ENCODE data around the gene TXLNA.
A peak's percentile ranks its signal among the peaks of the same experiment; 100 is the strongest.

TXLNA gene

DNA sequence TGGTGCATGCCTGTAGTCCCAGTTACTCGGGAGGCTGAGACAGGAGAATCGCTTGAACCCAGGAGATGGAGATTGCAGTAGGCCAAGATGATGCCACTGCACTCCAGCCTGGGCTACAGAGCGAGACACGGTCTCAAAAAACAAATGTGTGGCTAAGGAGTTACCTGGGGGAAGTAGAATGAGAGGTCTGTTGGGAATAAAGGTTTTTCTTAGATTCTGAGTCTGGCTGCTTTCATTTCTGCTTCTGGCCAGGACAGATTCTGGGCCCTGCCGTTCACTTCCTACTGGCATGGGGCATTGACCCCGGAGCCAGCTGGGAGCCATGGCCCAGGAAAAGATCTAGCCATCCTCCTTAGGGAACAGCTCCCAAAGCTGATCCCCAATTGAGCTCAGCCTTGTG lies 29.0 kb downstream of the TXLNA start:
- DNase-seq: no peak

DNA sequence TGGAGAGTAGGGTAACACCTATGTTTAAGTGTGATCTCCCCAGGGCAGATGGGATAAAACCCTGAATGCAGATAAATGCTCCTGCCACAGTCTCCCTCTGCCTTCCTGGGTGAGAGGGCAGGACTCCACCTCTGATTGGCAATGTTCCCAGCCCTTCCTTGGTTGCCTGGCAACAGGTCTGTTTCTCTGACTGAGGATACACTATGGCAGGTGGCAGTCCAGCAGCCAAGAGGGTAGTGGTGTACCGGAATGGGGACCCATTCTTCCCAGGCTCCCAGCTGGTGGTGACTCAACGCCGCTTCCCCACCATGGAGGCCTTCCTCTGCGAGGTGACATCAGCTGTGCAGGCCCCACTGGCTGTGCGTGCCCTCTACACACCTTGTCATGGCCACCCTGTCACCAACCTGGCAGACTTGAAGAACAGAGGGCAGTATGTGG lies 29.4 kb downstream of the TXLNA start, which contains the start of gene DCDC2B:
Gene DCDC2B, plus strand, starts transcription at position 199 of the 438 bp plus-strand sequence. Its CDS starts 5 bp downstream, at position 204.
- no peak for DNase-seq

DNA sequence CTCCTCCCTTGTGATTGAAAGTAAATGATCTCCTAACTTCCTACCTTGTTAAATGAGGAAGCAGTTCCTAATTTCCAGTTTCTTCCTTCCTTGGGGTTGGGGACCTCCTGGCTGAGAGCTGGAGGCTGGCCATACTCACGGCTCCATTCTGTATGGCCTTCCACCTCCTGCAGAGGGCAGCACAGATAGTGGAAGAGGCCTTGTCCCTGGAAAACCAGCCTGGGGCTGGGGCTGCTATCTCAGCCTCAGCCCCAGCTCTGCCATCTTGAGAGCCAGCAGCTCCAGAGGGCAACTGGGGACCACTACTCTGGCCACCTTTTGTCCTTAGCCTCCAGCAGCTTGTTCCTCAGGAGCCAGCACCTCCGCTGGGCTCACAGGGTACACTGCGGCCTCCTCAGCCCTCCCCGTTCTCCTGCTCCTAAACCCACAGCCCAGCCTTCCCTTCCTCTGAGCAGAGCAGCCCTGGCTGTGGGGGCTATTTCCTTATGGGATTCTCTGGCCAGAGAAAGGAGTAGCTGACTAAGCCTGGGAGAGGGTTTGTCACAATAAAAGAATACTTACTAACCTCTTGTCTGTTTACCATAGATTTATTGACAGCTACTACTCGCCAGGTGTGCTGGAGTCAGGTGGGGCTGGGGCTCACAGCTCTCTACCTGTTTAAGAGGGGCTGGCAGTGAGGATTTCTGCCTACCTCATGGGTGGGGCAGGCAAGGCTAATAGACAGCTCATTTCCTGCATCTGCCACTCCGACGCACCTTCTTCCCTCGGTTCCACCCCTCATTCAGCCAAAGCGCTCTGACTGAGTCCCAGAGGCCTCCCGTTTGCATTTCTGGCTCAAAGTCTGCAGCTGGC lies 36.4 kb downstream of the TXLNA start:
- DNase-seq: peak; percentile 52

DNA sequence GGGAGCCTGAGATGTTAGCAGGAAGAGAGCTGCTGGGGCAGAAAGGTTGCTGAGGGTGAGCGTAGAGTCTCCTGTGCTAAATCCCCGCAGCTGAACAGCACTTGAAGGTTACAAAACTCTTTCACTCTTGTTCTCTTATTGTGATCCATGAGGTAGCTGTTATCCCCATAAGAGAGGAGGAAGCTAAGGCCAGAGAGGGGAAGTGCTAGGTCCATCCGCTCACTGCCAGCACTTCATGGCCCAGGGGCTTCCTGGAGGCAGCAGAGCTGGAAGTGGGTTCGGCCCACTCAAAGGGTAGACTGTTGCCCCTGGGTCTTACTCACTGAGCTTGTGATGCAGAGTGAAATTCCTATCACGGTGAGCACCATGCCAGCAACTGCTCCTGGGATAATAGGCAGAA lies 37.1 kb downstream of the TXLNA start:
- no peak for DNase-seq

DNA sequence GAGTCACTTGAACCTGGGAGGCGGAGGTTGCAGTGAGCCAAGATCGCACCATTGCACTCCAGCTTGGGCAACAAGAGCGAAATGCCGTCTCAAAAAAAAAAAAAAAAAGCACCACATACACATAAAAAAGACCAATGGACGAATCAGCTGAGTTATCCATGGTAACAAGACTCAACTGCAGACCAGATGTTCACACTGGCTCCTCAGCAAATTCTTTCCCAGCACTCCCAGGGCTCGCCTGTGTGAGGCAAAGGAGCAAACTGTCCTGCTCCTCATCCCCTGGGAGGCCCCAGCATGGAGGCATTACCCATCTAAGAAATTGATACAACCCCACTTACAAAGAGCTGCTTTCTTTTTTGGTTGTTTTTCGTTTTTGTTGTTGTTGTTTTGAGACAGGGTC lies 39.5 kb downstream of the TXLNA start:
- no peak for DNase-seq

DNA sequence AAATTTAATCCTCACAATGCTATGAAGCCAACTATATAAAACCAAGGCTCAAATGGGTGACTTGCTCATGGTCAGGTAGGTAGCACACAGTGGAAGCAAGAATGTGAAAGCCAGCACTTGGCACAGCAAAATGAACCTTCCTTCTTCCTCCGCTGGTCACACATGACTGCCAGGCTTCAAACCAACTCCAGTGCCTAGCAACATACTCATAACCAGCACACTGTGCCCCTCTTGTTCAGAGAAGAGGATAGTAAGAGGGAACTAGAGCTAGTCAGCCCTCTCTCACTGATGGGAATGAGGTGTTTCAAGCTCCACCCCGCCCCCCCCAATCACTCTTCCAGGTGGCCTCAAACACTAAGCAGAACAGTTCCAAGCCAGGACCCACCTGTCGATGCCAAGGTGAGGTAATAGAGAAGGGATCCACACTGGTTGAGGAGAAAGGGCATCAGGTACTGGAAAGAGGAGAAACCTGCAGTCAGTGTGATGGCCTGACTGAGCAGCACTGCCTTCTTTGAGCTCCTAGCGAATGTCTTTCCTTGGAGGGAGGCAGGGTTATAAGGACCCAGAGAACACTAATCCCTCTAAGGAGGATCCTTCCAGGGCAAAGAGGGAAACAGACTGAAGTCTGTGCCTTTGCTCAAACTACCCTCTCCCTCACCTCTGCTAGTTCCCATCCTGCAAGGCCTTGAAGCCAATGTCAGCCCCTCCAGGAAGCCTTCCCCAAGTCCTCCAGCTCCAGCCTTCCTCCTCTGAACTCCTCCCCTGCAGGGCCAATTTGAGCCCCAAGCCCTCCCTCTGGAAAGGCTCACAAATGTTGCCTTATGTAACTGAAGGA lies 41.5 kb downstream of the TXLNA start:
- no peak for DNase-seq

DNA sequence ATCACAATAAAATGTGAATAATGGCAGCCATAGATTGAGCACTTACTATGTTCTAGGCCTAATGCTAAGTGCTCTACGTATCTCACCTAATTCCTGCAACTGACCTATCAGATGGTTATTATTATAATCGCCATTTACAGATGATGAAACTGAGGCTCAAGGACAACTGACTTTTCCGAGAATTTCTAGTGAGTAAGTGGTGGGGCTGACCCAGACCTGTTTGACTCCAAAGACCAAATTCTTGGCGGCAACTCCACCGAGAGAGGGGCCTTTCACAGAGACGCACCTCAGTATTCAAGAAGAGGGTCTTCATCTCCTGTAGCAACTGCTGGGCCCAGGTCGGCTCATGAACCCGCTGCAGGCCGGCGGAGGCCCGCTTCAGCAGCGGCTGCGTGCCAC lies 42.1 kb downstream of the TXLNA start:
- DNase-seq: no peak

DNA sequence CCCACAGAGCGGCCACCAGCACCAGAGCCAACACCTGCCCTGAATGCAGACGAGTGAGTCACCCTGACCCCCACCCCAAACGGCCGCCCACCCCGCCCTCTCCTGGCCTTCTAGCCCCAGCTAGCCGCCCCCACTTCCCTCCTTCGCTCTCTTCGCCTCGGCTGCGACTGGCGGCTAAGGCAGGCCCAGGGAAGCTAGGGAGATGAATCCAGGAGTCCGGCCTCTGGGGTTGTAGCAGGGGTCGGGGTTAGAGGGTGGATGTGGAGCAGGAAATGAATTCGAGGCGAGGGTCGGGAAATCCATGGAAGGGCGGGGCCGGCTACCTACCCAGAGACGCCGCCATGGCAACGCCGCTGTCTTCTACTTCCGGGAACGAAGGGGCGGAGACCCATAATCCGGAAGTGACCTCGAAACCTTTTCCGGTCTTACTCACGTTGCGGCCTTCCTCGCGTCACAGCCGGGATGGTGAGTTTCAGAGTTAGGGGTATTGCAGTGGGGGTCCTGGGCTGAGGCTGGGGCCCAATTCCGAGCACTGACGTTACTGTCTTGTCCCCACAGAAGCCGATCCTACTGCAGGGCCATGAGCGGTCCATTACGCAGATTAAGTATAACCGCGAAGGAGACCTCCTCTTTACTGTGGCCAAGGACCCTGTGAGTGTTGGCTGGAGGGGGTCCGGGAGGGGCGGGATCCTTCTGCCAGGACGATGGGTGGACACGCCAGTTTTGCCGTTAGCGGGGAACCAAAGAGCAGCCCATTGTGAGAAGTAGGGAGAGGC lies 42.7 kb downstream of the TXLNA start, which contains the start of the genes EIF3I and TMEM234:
Gene EIF3I, plus strand, starts transcription at position 428 of the 776 bp plus-strand sequence. Its CDS starts 35 bp downstream, at position 463.
Gene TMEM234, minus strand, starts transcription at position 374 of the 776 bp plus-strand sequence. Its CDS starts 31 bp downstream, at position 343.
- DNase-seq: peak; percentile 81

DNA sequence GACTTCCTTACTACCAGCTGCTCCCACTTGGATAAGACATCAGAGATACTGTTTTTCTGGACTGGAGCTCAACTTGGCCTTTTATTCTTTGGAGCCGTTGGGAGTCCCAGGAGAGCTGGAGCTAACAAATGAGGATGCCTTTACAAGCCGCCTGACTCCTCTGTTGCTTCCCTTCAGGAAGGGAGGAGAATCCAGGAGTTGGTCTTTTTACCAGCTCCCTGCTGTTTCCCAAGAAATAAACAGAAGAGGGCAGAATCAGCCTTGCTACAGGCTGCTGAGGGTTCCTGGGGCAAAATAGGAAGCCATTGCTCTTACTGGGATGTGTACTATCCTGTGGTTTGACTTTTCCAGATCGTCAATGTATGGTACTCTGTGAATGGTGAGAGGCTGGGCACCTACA lies 44.2 kb downstream of the TXLNA start:
- no peak for DNase-seq

DNA sequence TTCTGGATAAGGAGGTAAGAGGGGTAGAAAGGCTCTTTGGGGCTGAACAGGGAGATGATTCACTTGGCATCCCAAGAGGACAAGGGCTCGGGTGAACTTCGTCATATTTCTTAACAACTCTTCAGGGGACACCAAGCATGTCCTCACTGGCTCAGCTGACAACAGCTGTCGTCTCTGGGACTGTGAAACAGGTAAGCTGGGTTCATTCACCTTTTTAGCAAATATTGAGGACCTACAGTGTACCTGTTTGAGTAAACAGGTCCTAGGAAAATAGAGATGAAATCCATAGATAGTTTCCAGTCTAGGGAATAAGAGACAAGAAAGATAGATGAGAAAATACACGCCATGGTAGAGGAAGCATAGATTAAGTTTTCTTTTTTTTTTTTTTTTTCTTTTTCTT lies 44.8 kb downstream of the TXLNA start:
- no peak for DNase-seq

DNA sequence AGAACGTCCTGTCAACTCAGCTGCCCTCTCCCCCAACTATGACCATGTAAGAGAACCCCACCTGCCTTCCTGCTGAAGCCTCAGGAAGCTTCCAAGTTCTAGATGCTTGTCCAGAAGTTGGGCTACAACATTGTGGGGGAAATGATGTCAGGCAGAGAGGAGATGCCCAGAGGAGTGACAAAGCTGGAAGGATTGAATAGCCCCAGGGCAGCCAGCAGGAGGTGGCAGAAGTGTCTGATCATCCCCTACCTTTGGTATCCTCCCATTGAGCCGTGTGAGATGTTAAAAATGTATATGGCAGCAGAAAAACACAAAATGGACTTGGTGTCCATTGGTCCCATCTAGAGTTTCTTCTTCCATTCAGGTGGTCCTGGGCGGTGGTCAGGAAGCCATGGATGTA lies 49.3 kb downstream of the TXLNA start:
- no peak for DNase-seq

DNA sequence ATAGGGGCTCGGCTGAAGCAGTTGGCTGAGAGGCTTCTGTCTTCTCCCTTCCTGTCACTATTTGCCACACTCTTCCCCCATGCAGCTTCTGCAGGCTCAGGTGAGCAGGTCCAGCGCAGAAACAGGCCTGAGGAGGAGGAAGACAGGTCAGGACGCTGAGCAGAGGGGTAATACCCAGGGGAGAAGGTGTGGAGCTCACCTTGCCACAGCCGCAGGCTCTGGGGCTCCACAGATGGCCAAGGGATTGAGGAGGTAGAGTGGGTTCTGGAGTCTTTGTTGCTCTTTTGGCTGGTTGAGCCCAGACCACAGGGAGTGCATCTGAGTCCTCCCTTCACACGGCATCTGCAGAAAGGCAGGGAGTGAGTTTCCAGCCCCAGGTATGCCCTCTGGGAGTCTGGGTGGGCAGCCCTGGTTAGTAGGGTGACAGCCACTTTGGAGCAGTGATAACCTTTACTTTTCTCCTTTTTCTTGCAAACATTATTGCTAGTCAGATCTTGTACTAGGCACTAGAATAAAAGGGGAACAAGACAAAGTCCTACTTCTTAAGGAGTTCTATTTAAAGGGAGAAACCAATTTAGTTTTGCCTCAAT lies 52.5 kb downstream of the TXLNA start:
- no peak for DNase-seq

DNA sequence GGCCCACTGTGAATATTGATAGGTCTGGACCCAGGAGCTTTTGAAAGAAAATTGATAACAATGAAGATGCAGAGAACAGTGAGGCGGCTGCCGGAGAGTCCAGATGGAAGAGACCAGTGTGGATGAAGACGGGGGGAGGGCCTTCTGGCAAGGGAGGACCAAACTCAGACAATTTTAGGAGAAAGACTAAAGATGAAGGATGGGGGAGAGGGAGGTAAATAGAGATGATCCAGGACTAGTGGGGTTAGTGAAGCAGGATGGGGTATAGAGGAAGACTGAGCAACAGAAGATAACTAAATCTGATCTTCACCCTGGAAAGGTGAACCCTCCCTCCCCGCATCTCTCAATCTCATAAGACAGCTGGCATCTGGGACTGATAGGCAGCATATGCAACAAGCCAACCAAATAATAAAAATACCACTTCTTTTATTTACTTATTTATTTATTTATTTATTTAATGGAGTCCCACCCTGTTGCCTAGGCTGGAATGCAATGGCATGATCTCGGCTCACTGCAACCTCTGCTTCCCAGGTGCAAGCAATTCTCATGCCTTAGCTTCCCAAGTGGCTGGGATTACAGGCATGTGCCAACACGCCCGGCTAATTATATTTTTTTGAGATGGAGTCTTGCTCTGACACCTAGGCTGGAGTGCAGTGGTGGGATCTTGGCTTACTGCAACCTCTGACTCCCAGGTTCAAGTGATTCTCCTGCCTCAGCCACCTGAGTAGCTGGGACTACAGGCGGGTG lies 53.3 kb downstream of the TXLNA start:
- DNase-seq: no peak

DNA sequence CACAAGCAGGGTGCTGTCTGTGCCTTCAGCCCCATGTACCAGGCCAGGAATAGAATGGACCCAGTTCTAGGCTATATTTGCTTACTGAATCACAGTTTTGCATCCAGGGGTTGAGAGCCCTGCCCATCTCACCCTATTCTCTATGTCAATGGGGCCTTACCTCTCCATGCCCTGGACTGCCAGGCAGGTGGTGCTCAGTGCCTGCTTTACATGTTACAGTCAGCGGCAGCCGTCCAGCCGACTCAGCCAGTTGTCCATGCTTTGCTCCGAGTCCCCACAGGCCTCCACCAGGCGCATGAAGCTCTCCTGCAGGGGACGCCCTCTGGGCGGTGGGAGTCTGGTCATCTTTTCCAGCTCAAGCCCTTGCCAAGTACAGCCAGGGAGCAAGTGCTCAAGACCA lies 55.3 kb downstream of the TXLNA start:
- DNase-seq: no peak

DNA sequence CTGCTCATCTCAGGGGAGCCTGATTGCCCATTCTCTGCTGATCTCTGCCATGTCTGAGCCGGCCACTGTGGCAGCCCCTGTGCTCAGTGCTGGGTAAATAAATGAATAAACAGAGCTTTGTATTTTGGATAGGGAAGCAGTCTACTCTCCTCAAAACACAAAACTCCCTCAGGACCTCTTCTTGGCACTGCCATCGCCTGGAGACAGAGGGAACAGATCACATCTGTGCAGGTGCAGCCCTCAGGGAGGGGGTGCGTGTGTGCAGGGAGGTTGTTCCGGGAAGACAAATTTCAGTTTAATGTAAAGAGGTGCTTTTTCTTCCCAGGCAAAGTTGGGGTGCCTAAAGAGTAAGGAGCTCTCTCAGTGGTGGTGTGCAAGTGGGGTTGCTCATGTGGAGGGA lies 59.9 kb downstream of the TXLNA start:
- DNase-seq: no peak

DNA sequence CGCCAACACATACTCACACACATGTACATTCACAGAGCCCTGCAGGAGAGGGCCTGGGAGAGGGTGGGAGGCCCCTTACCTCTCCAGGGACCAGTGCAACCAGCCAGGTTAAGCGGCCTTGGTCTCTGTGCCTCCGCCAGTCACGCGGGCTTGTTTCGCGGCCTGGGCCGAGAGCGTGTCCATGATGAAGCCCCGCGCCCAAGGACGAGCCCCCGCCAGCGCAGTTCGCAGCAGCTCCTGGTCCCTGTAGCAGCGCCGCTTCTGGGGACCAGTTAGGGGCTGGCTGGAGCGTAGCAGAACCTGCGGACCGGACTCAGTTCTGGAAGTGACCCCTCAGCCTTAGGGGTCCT lies 60.3 kb downstream of the TXLNA start:
- DNase-seq: peak; percentile 79

DNA sequence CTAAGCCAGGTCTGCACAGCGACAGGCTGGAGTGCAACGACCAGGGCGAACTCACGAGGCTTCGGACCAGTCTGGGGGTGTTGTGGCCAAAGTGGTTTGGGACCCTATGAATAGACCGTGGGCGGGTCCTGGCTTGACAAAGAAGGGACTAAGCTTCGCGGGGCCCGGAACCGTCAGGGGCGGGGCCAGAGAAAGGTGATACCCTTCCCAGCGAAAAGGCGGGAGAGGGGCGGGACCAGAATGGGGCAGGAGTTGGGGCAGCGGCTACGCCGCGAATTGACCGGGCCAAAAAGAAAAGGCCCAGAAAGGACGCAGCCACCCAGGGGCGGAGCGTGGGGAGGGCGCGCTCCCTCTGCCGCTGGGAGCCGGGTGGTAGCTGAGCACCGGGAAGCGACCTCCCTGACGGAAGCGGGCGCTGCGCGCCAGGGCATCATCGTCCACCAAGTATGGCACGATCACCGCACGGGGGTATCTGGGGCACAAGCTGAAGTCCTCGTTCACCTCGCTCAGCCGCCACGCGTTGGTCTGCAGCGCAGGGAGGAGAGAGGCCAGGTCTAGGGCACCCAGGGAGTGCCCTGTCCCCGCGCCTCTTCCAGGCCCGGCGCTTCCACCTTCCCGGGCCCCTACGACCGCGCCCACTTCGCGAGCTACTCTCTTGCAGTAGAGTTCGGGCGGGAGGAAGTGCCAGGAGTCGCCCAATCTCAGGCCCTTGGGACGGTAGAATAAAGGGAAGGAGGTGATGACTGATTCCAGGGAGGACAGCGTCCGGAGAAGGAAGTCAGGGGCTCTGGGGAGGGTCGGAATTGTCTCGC lies 60.9 kb downstream of the TXLNA start:
- peak; percentile 88 for DNase-seq

DNA sequence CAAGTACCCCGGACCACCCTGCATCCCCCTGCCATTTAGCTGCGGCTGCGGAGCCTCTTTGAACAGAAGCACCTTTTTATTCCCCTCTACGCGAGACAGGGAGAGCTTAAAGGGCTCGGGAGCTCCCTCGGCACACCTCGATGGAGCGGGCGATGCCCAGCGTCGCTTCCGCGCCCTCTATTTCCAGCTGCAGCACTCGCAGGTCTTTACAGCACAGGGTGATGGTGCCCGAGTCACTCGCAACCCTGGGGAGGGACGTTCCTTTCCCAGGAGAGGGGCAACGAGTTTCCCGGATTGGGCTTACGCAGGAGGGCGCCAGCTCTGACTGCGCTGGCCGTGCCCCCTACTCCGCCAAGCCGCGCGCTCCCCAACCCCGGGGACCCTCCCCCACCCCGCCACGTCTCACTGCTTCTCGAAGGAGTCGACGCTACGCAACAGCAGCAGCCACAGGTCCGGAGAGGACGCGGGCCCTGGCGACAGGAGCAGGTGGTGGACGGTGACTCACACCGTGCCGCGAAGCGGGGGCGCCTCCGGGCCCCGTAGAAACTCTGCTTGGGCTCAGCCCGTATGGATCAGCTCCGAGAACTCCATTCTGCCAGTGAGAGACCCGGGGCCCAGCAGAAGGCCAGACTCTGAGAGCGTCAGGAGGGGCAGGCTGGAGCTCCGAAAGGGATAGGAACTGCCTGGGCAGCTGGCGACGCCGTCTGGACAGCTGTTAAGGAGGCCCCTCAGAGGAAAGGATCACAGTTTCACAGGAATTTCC lies 61.7 kb downstream of the TXLNA start:
- DNase-seq: peak; percentile 84

DNA sequence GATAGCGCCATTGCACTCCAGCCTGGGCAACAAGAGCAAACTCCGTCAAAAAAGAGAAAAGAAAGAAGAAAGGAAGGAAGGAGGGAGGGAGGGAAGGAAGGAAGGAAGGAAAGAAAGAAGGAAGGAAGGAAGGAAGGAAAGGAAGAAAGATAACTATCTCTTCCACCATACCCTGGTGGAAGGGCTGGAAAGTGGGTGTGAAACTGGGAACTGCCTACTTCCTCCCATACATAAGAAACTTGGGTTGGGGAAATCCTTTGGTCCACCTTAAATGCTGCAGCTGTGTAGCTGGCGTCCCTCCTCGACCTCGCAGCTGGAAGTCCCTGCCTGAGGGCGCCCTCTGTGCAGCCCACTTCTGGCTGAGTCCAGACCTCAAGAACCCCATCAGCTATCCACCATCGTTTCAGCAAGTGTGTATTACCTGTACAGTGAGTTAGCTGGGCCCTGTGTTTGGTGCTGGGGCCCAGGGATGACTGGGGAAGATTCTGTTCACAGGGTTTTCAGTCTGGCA lies 62.9 kb downstream of the TXLNA start:
- DNase-seq: peak; percentile 34

All from right kidney (tissue), 1 donor.